H1 (cell line): ENCODE measurements around the gene NT5C1B. TPM values are rescaled to one million over a fixed set of nuclear protein-coding genes. Genes with fewer than 3 reads are reported as not detected.

Source experiments
- CTCF ChIA-PET: fragments of 300-600 bp; sonication (Branson Sonifier 250); formaldehyde crosslinking; loops from one replicate; lab custom pipeline; 2021; ENCODE audit not compliant: partially characterized antibody; lab: Charles Lee
- POLR2A ChIA-PET: fragments of 300-600 bp; sonication (Branson Sonifier 250); formaldehyde crosslinking; loops from one replicate; lab custom pipeline; 2021; ENCODE audit warnings: inconsistent platforms; ENCODE audit not compliant: partially characterized antibody; lab: Charles Lee
- DNase-seq, 2 experiments: peaks; one replicate each; pipeline versions ENCODE4 v3.0.0 to v3.0.0-alpha.2; 2010 to 2022; ENCODE audit warnings: low spot score in 2 of 2, low read depth in 1 of 2, mixed read lengths in 1 of 2
- FAIRE-seq: peaks from 2 replicates; lab custom pipeline; 2011; peaks lifted over from hg19 to GRCh38; lab: Jason Lieb, UNC
- H2AFZ ChIP-seq: 2 replicates; pipeline ENCODE4 v1.8.1; 2012; ENCODE audit warnings: low read length, inconsistent platforms
- H2AK5ac ChIP-seq: 2 replicates; pipeline ENCODE4 v1.6.1; 2013; ENCODE audit warnings: low read depth, low read length
- H2BK120ac ChIP-seq: replicated peaks from 2 replicates; pipeline ENCODE3; 2013; ENCODE audit warnings: low read depth, low read length, inconsistent platforms
- H2BK12ac ChIP-seq: 2 replicates; pipeline ENCODE4 v1.6.1; 2013; ENCODE audit warnings: low read depth, low read length
- H2BK15ac ChIP-seq: 2 replicates; pipeline ENCODE4 v1.6.1; 2013; ENCODE audit warnings: low read length
- H2BK20ac ChIP-seq: 2 replicates; pipeline ENCODE4 v1.6.1; 2013; ENCODE audit warnings: low read length
- H2BK5ac ChIP-seq: 2 replicates; pipeline ENCODE4 v1.6.1; 2013; ENCODE audit warnings: low read depth, low read length
- H3K14ac ChIP-seq: 2 replicates; pipeline ENCODE4 v1.6.1; 2013; ENCODE audit warnings: inconsistent platforms; ENCODE audit not compliant: insufficient read length
- H3K18ac ChIP-seq: 2 replicates; pipeline ENCODE4 v1.6.1; 2013; ENCODE audit warnings: low read length; ENCODE audit errors: extremely low read depth
- H3K23ac ChIP-seq: 2 replicates; pipeline ENCODE4 v1.6.1; 2013; ENCODE audit warnings: inconsistent platforms; ENCODE audit not compliant: insufficient read length
- H3K23me2 ChIP-seq: 2 replicates; pipeline ENCODE4 v1.6.1; 2013; ENCODE audit warnings: low read depth, low read length
- H3K27ac ChIP-seq: 2 replicates; pipeline ENCODE4 v1.6.1; 2011; ENCODE audit warnings: low read depth, low read length, inconsistent platforms
- H3K27me3 ChIP-seq, 4 experiments: replicated peaks in 1 of 4; 1 replicate in 1 of 4; 2 replicates in 3 of 4; pipeline versions ENCODE4 v1.6.1 to v1.8.1; 2011 to 2013; ENCODE audit warnings: low read length in 3 of 4, mild to moderate bottlenecking in 3 of 4, inconsistent platforms in 2 of 4, mixed read lengths in 2 of 4, moderate library complexity in 1 of 4; ENCODE audit not compliant: control insufficient read depth in 3 of 4, insufficient read depth in 3 of 4; ENCODE audit errors: extremely low read depth in 1 of 4
- H3K36me3 ChIP-seq, 4 experiments: 2 replicates each; pipeline versions ENCODE4 v1.6.1 to v1.8.1; 2011 to 2013; ENCODE audit warnings: mild to moderate bottlenecking in 4 of 4, low read length in 3 of 4, moderate library complexity in 2 of 4, control low read depth in 1 of 4, inconsistent platforms in 1 of 4; ENCODE audit not compliant: insufficient read depth in 4 of 4, control insufficient read depth in 2 of 4
- H3K4ac ChIP-seq: replicated peaks from 2 replicates; pipeline ENCODE3; 2013; ENCODE audit warnings: low read length, low read depth, mixed read lengths, inconsistent platforms; ENCODE audit not compliant: insufficient read length
- H3K4me1 ChIP-seq, 4 experiments: replicated peaks in 1 of 4; 1 replicate in 1 of 4; 2 replicates in 3 of 4; pipeline versions ENCODE4 v1.6.1 to v1.8.1; 2011 to 2013; ENCODE audit warnings: low read length in 3 of 4, inconsistent platforms in 2 of 4, mixed read lengths in 1 of 4; ENCODE audit not compliant: insufficient read depth in 4 of 4, control insufficient read depth in 3 of 4
- H3K4me2 ChIP-seq, 2 experiments: 2 replicates each; pipeline versions ENCODE4 v1.6.1 to v1.8.1; 2011 to 2013; ENCODE audit warnings: low read depth in 2 of 2, low read length in 2 of 2, control low read depth in 1 of 2, inconsistent platforms in 1 of 2, mild to moderate bottlenecking in 1 of 2; ENCODE audit not compliant: insufficient read depth in 1 of 2
- H3K4me3 ChIP-seq, 4 experiments: fragments of 200-600, 300-600 bp in 1 of 4; sonication (generic), shearing (Covaris generic), sonication (Bioruptor Twin) in 1 of 4; 2 replicates each; pipeline versions ENCODE4 v1.5.1 to v1.8.1; 2011 to 2016; ENCODE audit warnings: low read length in 4 of 4, low read depth in 3 of 4, control low read depth in 2 of 4, inconsistent platforms in 2 of 4, mild to moderate bottlenecking in 2 of 4, mixed read lengths in 1 of 4, moderate library complexity in 1 of 4; ENCODE audit not compliant: insufficient read depth in 2 of 4; ENCODE audit errors: extremely low read depth in 1 of 4
- H3K56ac ChIP-seq: replicated peaks from 2 replicates; pipeline ENCODE3; 2013; ENCODE audit warnings: low read depth, mild to moderate bottlenecking, mixed read lengths, low read length, inconsistent platforms; ENCODE audit not compliant: insufficient read length
- H3K79me1 ChIP-seq: 2 replicates; pipeline ENCODE4 v1.6.1; 2013; ENCODE audit warnings: low read depth, low read length, control low read depth
- H3K79me2 ChIP-seq, 2 experiments: 2 replicates each; pipeline versions ENCODE4 v1.6.1 to v1.8.1; 2012 to 2013; ENCODE audit warnings: low read length in 2 of 2, mild to moderate bottlenecking in 2 of 2, inconsistent platforms in 1 of 2; ENCODE audit not compliant: insufficient read depth in 2 of 2, control insufficient read depth in 1 of 2
- H3K9ac ChIP-seq, 4 experiments: replicated peaks in 1 of 4; 1 replicate in 1 of 4; 2 replicates in 3 of 4; pipeline versions ENCODE4 v1.6.1 to v1.8.1; 2011 to 2013; ENCODE audit warnings: low read depth in 3 of 4, low read length in 3 of 4, control low read depth in 2 of 4, mild to moderate bottlenecking in 2 of 4, moderate library complexity in 2 of 4, inconsistent platforms in 1 of 4; ENCODE audit errors: extremely low read depth in 1 of 4
- H3K9me3 ChIP-seq, 2 experiments: 2 replicates each; pipeline versions ENCODE4 v1.6.1 to v1.8.1; 2012 to 2013; ENCODE audit warnings: mild to moderate bottlenecking in 2 of 2, moderate library complexity in 2 of 2, control low read depth in 1 of 2, inconsistent platforms in 1 of 2, low read depth in 1 of 2, low read length in 1 of 2, mixed read lengths in 1 of 2; ENCODE audit not compliant: insufficient read depth in 2 of 2
- H4K20me1 ChIP-seq, 2 experiments: replicated peaks in 1 of 2; 2 replicates each; pipeline versions ENCODE3 to v1.8.1; 2011 to 2013; ENCODE audit warnings: inconsistent platforms in 2 of 2, low read length in 2 of 2, mild to moderate bottlenecking in 1 of 2; ENCODE audit not compliant: insufficient read depth in 2 of 2, control insufficient read depth in 1 of 2
- H4K5ac ChIP-seq: 2 replicates; pipeline ENCODE4 v1.6.1; 2013; ENCODE audit warnings: low read length, low read depth, mixed read lengths, inconsistent platforms; ENCODE audit not compliant: insufficient read length
- H4K8ac ChIP-seq: 2 replicates; pipeline ENCODE4 v1.8.0; 2013; ENCODE audit warnings: mild to moderate bottlenecking, moderate library complexity, low read length, inconsistent platforms; ENCODE audit not compliant: insufficient read depth; ENCODE audit errors: extremely low read depth
- H4K91ac ChIP-seq: replicated peaks from 2 replicates; pipeline ENCODE3; 2013; ENCODE audit warnings: low read length, mixed read lengths, inconsistent platforms; ENCODE audit not compliant: insufficient read length
- BCL11A ChIP-seq, 2 experiments: IDR thresholded peaks; one replicate each; pipeline ENCODE4 v1.6.1; 2011; ENCODE audit warnings: low read depth in 2 of 2, low read length in 2 of 2, mild to moderate bottlenecking in 2 of 2
- CEBPB ChIP-seq: IDR thresholded peaks from 2 replicates; pipeline ENCODE4 v1.6.1; 2012; ENCODE audit warnings: low read depth, low read length
- CREB1 ChIP-seq: IDR thresholded peaks from 2 replicates; pipeline ENCODE4 v1.6.1; 2012; ENCODE audit warnings: inconsistent platforms
- WGBS, 2 experiments: shearing (Covaris generic) in 1 of 2; methylation state at CpG; one replicate each; pipeline versions ENCODE4 v1.1.6 to v1.1.7; 2013 to 2015; ENCODE audit warnings: low lambda C conversion rate in 2 of 2, mixed read lengths in 2 of 2, inconsistent platforms in 1 of 2, low coverage in 1 of 2, missing lambda C conversion rate in 1 of 2; ENCODE audit not compliant: insufficient replicate concordance in 2 of 2, insufficient coverage in 1 of 2, insufficient read length in 1 of 2; ENCODE audit errors: extremely low coverage in 1 of 2, missing lambda C conversion rate in 1 of 2; 5-methylcytosine and 5-hydroxymethylcytosine counted together
- polyA plus RNA-seq, 7 experiments: library from polyadenylated mRNA; depleted of rRNA in 3 of 7; stranded (reverse) in 5 of 7; unstranded in 2 of 7; fragments of >200 nt in 5 of 7; fragments of 200-250 nt in 2 of 7; gene quantifications; 1 replicate in 5 of 7; 2 replicates in 1 of 7; 4 replicates in 1 of 7; pipeline versions ENCODE4 v1.2.1 to v1.2.3, GENCODE V29; 2011 to 2013; ENCODE audit warnings: missing spikeins in 2 of 7, mixed read lengths in 2 of 7
- total RNA-seq: library from RNA; stranded (reverse); fragmentation: NEBNext Ultra II Directional; extraction: Animal tissue kit (Norgen Biotek cat#: 25700); gene quantifications from 2 replicates; pipeline ENCODE4 v1.2.1, GENCODE V29; 2021

NT5C1B gene
- total and polyA plus RNA-seq, 2 of the 8 experiments (the other 6 are each of a cell fraction or from before 2014, with no cell fraction given) = not detected

- Histone ChIP-seq H3K4me3 (no peak overlapping the region), H2BK20ac (0 out of 2 replicates have a peak overlapping the region, but pooled peaks have one; percentile 40), H3K9me3 (no peaks in the 10 kb centered on the region), H3K4me2 (no peak overlapping the region), H4K5ac (no peak overlapping the region), H4K20me1 (no peaks in the 10 kb centered on the region), H3K4me1 (peaks cover 0 to 5% (median 1%) of the 10 kb centered on the region in 4 experiments; a peak in 4 of 7 replicates), H3K23me2 (no peaks in the 10 kb centered on the region), H3K27me3 (no peaks in the 10 kb centered on the region), H3K79me2 (no peaks in the 10 kb centered on the region), H2AK5ac (no peak overlapping the region), H3K79me1 (no peaks in the 10 kb centered on the region), H3K18ac (no peak overlapping the region), H3K56ac (no peak overlapping the region), H4K8ac (no peak overlapping the region), H3K4ac (no peak overlapping the region), H3K27ac (no peak overlapping the region), H2AFZ (no peak overlapping the region), H3K23ac (no peak overlapping the region), H2BK5ac (no peak overlapping the region), H3K14ac (no peak overlapping the region), H3K36me3 (no peaks in the 10 kb centered on the region), H2BK120ac (no peak overlapping the region), H3K9ac (no peak overlapping the region), H2BK12ac (no peak overlapping the region), H2BK15ac (no peak overlapping the region), H4K91ac (no peak overlapping the region)
- ChIA-PET CTCF (no interaction called here), POLR2A (no interaction called here)
- FAIRE-seq (no peak), DNase-seq (no peak)
- 90% methylated on average over 4 of the region's 4 CpGs; no CpG with 5 or more reads in 1 of the 2 experiments for WGBS, 2 experiments
- TF ChIP-seq BCL11A (IDR thresholded peaks at IDR 0.05; ENCODE audit: low read depth in 2 of 2, low read length in 2 of 2) (no peak), CEBPB (no peak), CREB1 (no peak)
Observed at GRCh38 chr2:18545384-18545783, 44.0 kb downstream of the NT5C1B start.
